ENCODE results near the gene PCDHGB5. TPM values are rescaled to one million over a fixed set of nuclear protein-coding genes. Genes with fewer than 3 reads are reported as not detected.

Gene PCDHGB5
- total RNA-seq, 1 donor from 2014 or later, result 14.0 TPM

GRCh38 chr5:141420855-141421488 lies 23.2 kb downstream of the PCDHGB5 start, which contains the start of gene PCDHGA11:
Gene PCDHGA11 (plus strand): TSS chr5:141421051. CDS start chr5:141421228, 177 bp downstream.

DNA sequence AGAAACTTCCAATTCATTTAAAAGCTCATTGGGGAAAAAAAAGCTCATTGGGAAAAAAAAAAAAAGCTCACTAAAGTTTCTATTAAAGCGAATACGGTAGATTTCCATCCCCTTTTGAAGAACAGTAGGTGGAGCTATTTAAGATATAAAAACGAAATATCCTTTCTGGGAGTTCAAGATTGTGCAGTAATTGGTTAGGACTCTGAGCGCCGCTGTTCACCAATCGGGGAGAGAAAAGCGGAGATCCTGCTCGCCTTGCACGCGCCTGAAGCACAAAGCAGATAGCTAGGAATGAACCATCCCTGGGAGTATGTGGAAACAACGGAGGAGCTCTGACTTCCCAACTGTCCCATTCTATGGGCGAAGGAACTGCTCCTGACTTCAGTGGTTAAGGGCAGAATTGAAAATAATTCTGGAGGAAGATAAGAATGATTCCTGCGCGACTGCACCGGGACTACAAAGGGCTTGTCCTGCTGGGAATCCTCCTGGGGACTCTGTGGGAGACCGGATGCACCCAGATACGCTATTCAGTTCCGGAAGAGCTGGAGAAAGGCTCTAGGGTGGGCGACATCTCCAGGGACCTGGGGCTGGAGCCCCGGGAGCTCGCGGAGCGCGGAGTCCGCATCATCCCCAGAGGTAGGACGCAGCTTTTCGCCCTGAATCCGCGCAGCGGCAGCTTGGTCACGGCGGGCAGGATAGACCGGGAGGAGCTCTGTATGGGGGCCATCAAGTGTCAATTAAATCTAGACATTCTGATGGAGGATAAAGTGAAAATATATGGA lies 32.8 kb downstream of the PCDHGB5 start, which contains the start of gene PCDHGA12:
TSS of gene PCDHGA12 (plus strand) at position 176 of the 782 bp plus-strand sequence. CDS start at position 429, 253 bp downstream.

Other genes starting within 250 kb of the PCDHGB5 start
- gene PCDHB6, start 247.9 kb upstream of the PCDHGB5 start, total RNA-seq, result 0.21 TPM in 1 of 2 replicates, not detected in the other
- gene PCDHB7, start 225.3 kb upstream of the PCDHGB5 start, total RNA-seq, result 0.07 TPM in 1 of 2 replicates, not detected in the other
- gene PCDHB8, start 220.2 kb upstream of the PCDHGB5 start, total RNA-seq, result 0.57 TPM in 1 of 2 replicates, not detected in the other
- gene PCDHB16, start 215.6 kb upstream of the PCDHGB5 start, total RNA-seq, result 0.07 TPM in 1 of 2 replicates, not detected in the other
- gene PCDHB9, start 210.8 kb upstream of the PCDHGB5 start, total RNA-seq, result under 0.01 and 0.14 TPM in 2 replicates
- gene PCDHB10, start 205.6 kb upstream of the PCDHGB5 start, total RNA-seq, result under 0.01 and 0.57 TPM in 2 replicates
- gene PCDHB11, start 198.3 kb upstream of the PCDHGB5 start, total RNA-seq, result 0.34 and 0.85 TPM in 2 replicates
- gene PCDHB12, start 189.2 kb upstream of the PCDHGB5 start, total RNA-seq, result under 0.01 and 0.28 TPM in 2 replicates
- gene PCDHB13, start 184.0 kb upstream of the PCDHGB5 start, total RNA-seq, result under 0.01 and 0.64 TPM in 2 replicates
- 0.34 and 1.7 TPM in 2 replicates for gene PCDHB14, start 174.6 kb upstream of the PCDHGB5 start, total RNA-seq
- 0.34 and 0.50 TPM in 2 replicates for gene PCDHB15, start 152.6 kb upstream of the PCDHGB5 start, total RNA-seq
- 0.14 TPM in 1 of 2 replicates, not detected in the other for gene SLC25A2, start 93.9 kb upstream of the PCDHGB5 start, total RNA-seq
- 84.6 and 94.3 TPM in 2 replicates for gene TAF7, start 77.2 kb upstream of the PCDHGB5 start, total RNA-seq
- gene PCDHGA1, start 67.4 kb upstream of the PCDHGB5 start, total RNA-seq, result under 0.01 and 0.43 TPM in 2 replicates
- 0.34 and 1.00 TPM in 2 replicates for gene PCDHGA2, start 59.2 kb upstream of the PCDHGB5 start, total RNA-seq
- under 0.01 and 0.36 TPM in 2 replicates for gene PCDHGA3, start 54.1 kb upstream of the PCDHGB5 start, total RNA-seq
- gene PCDHGB1, start 47.8 kb upstream of the PCDHGB5 start, total RNA-seq, result 0.34 and 1.6 TPM in 2 replicates
- under 0.01 and 1.8 TPM in 2 replicates for gene PCDHGA4, start 42.9 kb upstream of the PCDHGB5 start, total RNA-seq
- gene PCDHGB2, start 38.0 kb upstream of the PCDHGB5 start, total RNA-seq, result under 0.01 and 1.7 TPM in 2 replicates
- gene PCDHGA5, start 33.8 kb upstream of the PCDHGB5 start, total RNA-seq, result under 0.01 and 0.64 TPM in 2 replicates
- 0.34 and 2.1 TPM in 2 replicates for gene PCDHGB3, start 27.7 kb upstream of the PCDHGB5 start, total RNA-seq
- gene PCDHGA6, start 24.1 kb upstream of the PCDHGB5 start, total RNA-seq, result under 0.01 and 1.1 TPM in 2 replicates
- gene PCDHGA7, start 15.2 kb upstream of the PCDHGB5 start, total RNA-seq, result under 0.01 and 1.8 TPM in 2 replicates
- 3.1 and 8.0 TPM in 2 replicates for gene PCDHGB4, start 10.2 kb upstream of the PCDHGB5 start, total RNA-seq
- gene PCDHGA8, start 5.3 kb upstream of the PCDHGB5 start, total RNA-seq, result 0.34 and 1.3 TPM in 2 replicates
- 0.34 and 3.8 TPM in 2 replicates for gene PCDHGA9, start 4.8 kb downstream of the PCDHGB5 start, total RNA-seq
- gene PCDHGB6, start 10.1 kb downstream of the PCDHGB5 start, total RNA-seq, result 0.68 and 4.0 TPM in 2 replicates
- gene PCDHGA10, start 15.0 kb downstream of the PCDHGB5 start, total RNA-seq, result 1.7 and 7.5 TPM in 2 replicates
- 1.4 and 9.3 TPM in 2 replicates for gene PCDHGB7, start 19.7 kb downstream of the PCDHGB5 start, total RNA-seq
- 2.1 and 5.3 TPM in 2 replicates for gene PCDHGA11, start 23.1 kb downstream of the PCDHGB5 start, total RNA-seq
- 0.68 and 2.2 TPM in 2 replicates for gene PCDHGA12, start 32.6 kb downstream of the PCDHGB5 start, total RNA-seq
- gene PCDHGC3, start 78.0 kb downstream of the PCDHGB5 start, total RNA-seq, result 17.1 and 38.5 TPM in 2 replicates
- gene PCDHGC4, start 87.1 kb downstream of the PCDHGB5 start, total RNA-seq, result 0.34 and 1.2 TPM in 2 replicates
- 0.34 and 1.1 TPM in 2 replicates for gene PCDHGC5, start 91.1 kb downstream of the PCDHGB5 start, total RNA-seq
- 58.1 and 114 TPM in 2 replicates for gene DIAPH1, start 221.1 kb downstream of the PCDHGB5 start, total RNA-seq
- 48.0 and 64.6 TPM in 2 replicates for gene HDAC3, start 238.9 kb downstream of the PCDHGB5 start, total RNA-seq
- gene RELL2, start 239.1 kb downstream of the PCDHGB5 start, total RNA-seq, result 12.7 and 16.1 TPM in 2 replicates